NCI-H524 treated with DMSO at 0.1 percent for 48 hours (cell line): Measurements from ENCODE around the gene SMPD3.
"Not testable (repeated sequence)": the region's sequence is repeated elsewhere in the genome, so short reads cannot be mapped to it uniquely, and the experiment has no call there.

Source experiments
- DNase-seq: peaks from one replicate; lab custom pipeline; 2025; lab: John Stamatoyannopoulos, UW

SMPD3 gene

DNA sequence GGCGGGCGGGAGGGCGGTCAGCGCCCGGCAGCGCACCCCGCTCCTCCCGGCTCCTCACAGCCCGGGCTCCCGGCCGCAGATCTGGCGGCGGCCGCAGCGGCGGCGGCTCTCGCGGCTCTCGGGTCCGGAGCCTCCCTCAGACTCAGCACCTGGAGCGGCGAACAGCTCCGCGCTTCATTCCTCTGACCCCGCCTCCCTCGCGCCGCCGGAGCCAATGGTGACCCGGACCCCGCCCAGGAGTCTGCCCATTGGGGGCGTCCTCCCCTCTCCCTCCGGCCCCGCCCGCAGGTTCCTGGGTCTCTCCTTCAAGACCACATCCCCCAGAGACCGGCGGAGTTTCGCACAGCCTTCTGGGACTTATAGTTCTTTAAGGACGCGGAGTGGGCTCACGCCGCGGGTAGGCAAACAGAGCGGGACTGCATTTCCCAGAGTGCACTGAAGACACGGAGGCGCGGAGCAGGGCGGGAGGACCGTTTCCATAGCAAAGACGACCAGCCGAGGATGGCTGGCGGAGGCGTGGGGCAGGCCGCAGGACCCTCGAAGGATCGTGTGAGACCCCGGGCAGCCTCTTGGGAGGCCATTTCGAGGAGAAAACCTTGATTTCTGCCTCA is at the start of gene SMPD3:
Gene SMPD3, minus strand, starts transcription at position 149 of the 611 bp plus-strand sequence. CDS start 76,327 bp downstream, outside the sequence.
- DNase-seq: peak; percentile 99

DNA sequence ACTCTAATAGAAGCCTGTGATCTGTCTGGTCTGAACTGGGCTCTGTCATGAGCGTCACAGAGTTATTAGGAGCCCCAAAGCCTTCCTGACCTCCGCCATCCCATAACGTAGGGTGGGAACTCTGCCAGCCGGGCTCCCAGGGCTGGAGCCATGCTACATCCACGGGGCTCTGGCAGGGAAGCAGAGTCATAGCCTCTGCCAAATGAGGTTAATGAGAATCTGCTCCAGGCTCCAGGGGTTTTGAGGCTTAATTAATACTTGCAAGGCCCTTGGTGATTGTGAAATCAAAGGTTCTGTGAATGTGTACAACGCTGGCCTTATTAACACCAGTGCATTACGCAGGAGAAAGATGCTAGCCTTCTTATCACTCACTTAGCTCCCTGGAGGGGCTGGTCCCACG is 48.4 kb upstream of the SMPD3 start:
- DNase-seq: no peak

DNA sequence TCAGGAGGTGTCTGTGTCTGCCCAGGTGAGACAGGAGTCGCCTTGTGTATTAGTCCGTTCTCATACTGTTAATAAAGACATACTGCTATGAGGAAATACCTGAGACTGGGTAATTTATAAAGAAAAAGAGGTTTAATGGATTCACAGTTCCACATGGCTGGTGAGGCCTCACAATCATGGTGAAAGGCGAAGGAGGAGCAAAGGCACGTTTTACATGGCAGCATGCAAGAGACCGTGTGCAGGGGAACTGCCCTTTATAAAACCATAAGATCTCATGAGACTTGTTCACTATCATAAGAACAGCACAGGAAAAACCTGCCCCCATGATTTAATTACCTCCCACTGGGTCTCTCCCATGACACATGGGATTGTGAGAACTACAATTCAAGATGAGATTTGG is 46.0 kb upstream of the SMPD3 start:
- DNase-seq: not testable (repeated sequence)

DNA sequence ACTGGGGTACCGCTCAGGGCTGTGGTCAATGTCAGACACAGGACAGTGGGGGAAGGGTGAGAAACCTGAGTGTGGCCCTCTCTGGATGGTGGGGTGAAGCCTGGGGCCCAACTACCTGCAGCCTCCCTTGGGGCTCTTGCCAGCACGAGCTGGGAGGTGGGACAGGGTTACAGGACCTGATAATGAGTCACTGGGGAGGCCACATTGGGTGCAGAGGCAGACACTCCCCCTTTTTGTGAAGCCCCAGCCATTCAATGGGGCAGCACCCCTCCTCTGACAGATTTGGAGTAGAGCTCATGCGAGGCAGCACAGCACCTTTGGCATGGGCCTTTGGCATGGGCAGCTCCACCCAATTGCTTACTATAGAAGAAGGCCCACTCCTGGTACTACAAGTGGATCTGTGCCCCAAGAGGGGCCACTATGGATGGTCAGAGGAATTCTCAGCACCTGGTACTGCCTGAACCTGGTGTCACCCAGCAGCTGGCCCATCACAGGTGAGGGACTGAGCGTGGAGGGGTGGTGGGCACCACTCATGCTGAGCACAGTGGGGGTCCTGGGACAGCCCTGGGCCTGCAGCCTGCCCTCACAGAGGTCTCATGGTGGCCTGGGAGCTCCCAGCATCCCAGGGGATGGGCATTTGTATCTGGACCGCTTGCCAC is 45.2 kb upstream of the SMPD3 start:
- DNase-seq: no peak

DNA sequence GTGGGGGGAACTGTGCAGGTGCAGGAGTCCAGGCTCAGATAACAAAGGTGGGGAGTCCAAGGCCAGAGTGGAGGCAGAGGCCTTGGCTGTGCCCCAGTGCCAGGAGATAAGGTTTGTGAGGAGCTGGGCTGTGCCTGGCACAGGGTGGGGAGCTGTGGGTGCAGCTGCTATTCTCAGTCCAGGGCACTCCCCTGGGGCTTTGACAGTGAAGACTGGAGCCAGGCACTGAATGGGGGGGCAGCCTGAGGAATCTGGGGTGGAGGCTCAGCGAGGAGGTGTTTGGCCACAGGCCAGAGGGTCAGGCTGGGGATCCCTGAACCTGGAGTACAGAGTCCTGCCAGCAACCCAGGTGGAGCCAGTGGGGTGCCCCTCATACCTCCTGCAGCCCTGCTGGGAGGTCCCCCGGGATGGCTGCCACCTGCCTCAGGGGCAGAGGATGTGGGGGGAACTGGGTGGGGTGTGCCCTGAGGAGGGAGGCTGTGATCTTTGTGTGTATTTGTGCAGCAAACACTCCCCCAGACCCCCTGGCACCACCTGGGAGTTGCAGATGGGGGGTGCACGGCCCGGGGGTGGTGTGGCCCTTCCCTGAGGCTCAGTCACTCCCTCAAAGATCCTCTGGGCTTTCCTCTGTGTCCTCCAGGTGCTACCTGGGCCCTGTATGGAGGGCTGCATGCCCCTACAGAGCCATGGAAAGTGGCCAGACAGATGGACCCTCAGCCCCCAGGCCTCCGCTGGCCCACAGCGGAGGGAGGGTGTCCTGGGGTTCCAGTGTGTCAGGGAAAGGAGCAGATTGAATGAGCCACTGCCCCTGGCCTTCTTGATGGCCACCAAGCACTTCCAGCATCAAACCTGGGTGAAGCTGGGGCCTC is 44.5 kb upstream of the SMPD3 start:
- no peak for DNase-seq

DNA sequence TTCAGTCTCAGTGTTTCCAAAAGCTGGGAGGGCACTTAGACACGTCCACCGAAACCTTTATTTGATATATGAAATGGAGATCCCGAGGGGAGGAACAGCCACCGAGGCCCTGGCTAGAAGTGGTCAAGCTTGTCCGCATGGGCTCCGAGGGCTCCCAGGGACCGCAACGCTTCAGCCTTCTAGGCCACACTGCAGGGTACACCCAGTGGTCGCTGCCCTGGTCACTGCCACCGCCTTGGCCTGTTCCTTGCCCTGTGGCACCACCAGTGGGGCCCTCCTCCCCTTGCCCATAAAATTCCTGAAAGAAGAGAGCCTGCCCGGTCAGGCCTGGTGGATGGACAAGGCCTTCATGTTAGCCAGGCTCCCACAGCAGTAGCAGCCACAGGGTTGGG is 43.8 kb upstream of the SMPD3 start:
- no peak for DNase-seq

DNA sequence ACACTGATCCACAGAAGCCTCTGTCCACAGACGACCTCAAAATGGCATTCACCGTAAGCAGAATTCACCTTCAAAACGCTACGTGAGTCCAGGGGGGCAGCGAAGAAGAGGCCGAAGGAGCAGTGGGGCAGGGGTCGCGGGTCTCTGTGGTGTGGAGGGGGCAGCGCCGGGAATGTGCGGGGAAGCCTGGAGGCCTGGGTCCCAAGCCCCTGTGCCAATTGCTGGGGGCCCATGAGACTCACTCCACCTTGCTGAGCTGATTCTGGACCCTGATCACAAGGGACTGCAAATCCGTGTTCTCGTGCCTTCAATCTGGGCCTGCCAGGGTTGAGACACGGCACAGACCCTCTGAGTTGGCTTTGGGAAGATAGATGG is 43.3 kb upstream of the SMPD3 start:
- DNase-seq: no peak

DNA sequence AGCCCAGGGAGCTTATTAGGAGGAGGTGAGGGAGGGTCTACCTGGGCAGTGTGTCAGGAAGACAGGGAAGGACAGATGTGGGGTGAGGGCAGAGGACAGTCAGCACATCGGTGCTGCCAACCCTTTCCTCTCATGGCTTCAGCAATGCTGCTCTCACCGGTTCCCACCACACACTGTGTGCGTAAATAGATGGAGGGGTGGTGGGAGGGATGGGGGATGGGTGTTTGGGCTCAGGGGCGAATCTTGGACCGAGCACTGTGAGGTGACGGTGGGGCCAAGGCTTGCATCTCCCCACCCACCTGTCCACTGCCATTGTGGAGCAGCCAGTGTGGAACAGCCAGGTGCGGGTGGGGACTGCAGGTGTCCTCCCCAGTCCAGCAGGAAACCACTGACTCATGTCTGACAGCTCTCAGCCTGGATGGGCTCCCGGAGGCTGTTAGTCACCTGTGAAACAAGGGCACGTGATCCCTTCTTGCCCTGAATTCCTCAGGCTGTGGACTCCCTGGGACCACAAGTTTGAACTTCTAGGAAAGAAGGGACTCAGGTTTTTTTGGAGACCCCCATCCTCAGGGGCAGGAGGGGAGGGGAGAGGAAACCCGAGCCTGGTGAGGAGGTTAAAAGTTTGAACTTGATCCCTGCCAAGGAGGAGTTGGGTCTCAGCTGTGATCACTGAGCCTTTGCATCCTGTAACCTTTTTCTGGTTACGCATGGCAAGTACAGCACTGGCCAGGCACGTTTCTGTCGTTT is 42.7 kb upstream of the SMPD3 start:
- DNase-seq: no peak

DNA sequence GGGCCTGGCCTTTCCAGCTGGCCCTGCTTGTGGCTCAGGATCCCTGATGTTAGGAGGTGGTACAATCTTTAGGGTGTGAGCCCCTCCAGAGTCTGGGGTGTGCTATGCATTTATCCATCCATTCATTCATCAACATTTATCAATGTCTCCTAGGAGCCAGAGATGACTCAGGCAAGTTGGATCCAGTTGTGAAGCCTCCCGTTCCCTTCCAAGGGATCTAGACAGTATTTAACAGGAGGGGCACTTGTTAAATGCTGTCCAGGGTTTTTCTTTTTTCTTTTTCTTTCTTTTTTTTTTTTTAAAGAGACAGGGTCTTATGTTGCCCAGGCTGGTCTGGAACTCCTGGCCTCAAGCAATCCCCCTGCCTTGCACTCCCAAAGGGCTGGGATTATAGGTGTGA is 42.0 kb upstream of the SMPD3 start:
- DNase-seq: no peak

DNA sequence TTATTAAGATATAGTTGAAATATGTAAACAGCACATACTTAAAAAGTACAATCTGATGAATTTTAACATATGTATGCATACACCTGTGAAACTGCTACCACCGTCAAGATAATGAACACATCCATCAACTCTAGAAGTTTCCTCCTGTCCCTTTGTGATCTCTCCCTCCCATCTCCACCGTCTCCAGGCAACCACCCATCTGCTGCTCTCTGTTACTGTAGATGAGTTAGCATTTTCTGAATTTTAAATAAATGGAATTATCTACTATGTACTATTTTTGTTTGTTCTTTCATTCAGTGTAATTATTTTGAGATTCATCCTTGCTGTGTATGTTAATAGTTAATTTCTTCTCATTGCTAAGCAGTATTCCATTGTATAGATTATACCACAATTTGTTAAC is 40.2 kb upstream of the SMPD3 start:
- DNase-seq: no peak

DNA sequence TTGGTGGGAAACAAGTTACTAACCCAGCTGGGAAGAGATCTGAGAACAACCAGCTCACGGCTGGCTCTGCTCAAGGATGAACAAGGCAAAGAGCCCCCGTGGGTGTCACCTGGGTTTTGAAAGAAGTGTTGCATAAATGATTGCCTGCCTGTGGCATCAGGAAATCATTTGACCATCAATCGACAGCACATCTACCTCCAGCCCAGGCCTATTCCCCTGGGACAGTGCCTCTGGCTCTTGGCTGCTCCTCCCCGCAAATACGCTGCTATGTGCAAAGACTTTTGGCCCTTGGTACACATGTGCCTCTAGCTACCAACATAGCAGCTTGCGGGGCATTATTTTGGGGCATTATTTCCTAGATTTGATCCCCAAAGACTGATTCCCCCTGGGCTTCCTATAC is 39.4 kb upstream of the SMPD3 start:
- no peak for DNase-seq

DNA sequence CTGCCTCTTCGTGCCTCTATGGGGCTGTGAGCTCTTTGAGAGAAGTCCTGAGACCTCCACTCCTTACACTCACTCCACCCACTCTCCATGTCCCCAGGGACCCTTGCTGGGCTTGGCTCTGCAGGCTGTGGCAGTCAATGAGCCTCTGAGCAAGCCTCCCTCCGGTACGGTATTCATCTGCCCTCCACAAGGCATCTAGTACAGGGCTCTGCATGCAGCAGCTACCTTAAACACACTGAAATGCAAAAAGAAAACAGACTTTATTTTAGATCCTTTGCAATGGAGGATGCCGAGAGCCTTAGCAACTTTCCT is 38.9 kb upstream of the SMPD3 start:
- DNase-seq: no peak

DNA sequence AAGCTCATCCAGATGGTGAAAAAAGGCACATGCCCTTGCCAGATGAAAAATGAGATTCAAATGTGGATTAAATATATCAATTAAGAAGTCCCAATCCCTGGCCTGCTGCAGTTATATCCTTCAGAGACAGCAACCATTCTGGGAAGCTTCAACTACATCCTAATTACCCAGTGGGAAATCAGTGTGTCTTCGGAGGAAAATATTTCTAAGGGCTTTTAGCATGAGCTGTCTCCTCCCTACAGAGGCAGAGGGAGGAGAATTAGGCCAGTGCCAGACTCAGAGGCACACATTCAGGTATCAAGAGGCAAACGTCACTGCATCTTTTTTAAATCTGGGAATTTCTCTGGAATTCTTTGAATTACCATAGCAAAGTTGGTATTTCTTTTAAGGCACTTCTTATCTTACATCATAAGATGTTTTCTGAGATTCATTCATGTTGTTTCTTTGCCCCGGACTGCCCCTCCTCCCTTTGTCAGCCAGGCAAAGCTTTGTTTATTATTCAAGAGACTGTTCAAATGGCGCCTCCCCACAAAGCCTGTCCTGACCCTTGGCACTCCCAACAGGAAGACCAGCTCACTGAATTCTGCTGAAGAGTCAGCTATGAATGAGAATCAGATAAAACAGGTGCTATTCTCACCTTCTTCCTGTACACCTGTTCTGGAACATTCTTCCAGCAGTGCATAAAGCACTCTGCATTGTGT is 38.3 kb upstream of the SMPD3 start:
- no peak for DNase-seq

DNA sequence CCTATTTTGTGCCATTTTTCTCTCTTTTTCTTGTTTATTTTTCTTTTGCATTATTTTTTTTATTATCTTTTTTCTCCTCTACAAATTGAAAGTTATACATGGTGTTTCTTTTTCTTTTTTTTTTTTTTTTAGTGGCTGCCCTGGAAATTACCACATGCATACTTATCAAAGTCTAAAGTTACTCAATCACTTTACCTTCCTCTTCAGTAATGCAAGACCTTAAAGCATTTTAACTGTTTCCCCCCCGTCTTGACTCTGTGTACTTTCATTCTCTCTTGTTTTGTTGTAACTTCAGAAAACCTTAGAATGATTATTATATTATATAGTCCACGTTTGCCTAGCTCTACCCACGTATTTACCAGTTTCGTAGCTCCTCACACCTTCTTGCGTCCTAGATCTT is 33.3 kb upstream of the SMPD3 start:
- DNase-seq: no peak

DNA sequence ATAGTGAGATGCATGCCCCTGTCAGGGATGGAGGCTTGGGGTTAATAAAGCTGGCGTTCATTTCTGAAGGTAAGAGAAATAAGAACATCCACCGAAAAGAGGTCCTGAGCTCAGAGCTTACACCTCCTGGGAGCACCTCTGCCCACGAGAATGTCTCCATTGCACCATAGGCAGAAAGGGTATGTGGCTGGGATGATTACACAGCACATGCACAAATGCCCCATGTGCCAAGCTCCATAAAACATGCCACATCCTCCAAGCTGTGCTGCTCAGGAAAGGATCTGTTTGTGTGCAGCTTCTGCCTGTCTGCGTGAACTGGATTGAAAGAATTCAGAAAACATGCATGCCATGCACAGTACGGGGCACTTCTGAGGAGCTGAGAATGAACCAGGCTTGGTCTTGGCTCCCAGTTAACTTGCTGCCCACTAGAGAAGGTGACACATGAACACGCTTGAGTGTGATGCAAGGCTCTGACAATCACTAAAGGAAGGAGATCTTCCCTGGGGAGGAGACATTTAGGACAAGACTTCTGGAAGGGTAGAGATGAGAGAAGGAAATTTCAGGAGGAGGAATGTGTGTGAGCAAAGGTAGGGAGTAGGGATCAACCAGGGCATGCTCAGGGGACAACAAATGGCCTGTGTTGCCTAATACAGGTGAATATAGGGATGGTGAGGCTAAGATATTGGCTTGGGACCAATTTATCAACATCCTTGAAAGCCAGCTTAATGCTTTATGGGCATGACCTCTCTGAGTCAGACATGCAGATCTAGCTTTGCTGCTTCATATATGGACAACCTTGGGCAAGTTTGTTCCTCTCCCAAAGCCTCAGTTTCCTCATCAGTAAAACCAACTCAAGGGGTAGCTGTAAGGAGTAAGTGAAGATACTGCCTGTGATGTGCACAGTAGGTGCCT is 32.0 kb upstream of the SMPD3 start:
- DNase-seq: no peak

DNA sequence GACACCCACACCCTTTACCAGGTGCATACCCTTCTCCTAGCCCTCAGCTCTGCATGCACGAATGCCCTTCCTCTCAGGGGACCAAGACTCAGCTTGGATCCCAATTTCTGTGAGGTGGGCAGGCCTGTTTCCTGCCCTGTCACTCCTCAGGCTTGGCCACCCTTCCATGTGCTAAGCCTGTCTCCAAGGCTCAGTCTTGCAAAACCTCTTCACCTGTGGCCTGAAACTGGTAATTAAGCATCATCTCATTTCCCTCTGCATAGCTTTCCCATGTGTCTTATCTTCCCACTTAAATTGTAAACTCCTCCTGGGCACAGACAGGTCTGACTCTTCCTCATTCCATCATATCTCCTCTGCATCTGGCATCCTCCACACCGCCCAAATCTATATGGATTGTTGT is 31.0 kb upstream of the SMPD3 start:
- DNase-seq: no peak

DNA sequence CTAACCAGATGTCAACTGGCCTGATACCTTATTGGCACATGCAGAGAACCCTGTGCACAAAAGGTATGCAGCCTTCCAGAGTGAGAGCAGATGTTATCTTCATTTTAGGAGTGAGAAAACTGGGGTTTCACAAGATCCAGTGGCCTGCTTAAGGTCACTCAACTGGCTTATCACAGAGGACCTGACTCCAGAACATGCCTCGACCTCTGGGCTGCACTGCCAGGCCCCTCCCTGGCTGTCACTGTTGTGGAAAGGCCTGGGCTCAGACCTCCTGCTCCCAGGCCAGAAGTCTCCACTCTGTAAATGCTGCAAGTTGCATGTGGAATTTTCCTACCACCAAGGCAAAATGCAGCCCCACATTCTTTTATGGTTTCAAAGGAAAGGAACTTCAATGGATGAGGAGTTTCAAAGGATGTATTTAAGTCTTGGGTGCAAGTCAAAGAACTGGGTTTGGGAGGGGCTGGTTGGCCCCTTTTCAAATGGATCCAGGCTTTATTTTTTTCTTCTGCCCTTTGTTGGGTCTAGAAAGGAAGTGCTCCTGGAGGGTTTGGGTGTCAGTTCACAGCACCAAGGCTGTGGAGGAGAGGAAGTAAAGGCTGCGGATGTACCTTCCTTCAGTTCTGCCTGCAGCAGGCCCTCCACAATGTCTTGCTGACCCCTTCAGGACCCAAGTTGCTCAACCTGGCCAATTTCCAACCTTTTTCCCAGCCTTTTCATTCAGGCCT is 30.4 kb upstream of the SMPD3 start:
- DNase-seq: no peak

DNA sequence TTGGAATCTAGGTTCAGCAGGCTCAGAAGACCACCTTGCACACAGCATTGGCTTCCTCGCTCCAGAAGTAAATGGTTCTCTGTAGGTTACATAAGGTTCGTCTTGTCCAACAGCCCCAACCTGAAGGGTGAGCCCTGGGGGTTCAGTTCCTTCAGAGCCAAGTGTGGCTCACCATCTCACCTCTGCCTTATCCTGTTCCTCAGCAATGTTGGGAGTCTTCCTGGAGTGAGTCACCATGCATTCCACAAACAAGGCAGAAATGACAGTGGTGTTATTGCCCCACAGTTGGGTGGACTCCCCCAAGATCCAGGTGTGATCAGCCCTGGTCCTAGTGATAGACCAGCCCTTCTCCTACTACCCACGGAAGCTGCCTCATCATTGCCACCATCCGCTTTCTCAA is 26.8 kb upstream of the SMPD3 start:
- no peak for DNase-seq

DNA sequence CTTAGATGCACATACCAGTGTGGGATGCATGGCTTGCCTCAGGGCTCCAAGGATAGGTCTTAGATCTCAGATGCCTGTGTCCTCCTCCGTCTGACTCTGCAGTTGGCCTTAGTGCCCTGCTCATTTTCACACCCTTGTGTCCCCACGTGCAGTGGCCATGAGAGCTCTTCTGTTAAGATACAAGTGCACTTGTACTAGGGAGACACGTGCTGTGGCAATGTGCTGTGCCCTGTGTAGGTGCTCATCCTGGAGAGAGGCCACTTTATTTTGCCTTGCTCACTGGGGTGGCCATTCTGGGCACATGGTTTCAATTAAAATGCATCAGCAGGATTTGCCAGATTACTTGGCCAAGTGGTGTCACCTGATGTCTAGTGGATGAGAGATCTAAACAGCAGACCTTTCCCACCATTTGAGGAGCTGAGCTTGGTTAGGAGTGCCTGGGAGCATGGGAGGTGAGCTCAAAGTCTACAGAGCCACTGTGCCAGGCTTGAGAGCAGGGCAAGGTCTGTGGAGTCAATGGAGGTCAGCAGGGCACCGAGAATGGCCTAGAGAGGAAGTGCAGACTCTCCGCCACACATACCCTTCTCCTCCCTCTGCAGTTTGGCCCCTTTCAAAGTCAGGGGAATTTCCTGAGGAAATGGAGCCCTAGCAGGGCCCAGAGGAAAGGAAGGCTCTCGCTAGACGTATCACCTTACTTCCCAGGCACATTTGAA is 25.2 kb upstream of the SMPD3 start:
- DNase-seq: no peak

DNA sequence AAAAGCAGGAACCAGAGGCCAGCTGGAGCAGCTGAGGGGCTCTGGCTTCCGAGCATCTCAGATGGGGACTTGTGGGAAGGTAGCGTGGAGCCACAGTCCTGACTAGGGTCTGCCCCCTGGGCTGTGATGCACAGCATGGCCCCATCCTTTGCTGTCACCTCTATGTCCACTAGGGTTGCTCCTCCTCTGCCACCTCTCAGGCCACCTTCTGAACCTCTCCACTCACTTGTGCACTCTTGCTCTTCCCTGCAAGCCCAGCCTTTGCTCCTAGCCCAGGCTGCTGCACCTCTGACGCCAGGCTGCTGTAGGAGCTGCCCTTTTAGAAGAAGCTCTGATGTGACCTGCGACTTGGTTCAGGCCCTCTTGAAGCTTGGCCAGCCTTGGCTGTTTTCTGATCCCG is 24.3 kb upstream of the SMPD3 start:
- DNase-seq: no peak
